Globus pallidus (tissue), 1 donor: Measurements from ENCODE around the gene BAZ2B.
"Not testable (repeated sequence)": the region's sequence is repeated elsewhere in the genome, so short reads cannot be mapped to it uniquely, and the experiment has no call there.

ENCODE experiments used
- DNase-seq: peaks from one replicate; pipeline ENCODE4 v3.0.0-alpha.2; 2015; ENCODE audit warnings: low spot score

The BAZ2B gene

GRCh38 chr2:159410276-159410675, 206.1 kb downstream of the BAZ2B start:
- no peak for DNase-seq

GRCh38 chr2:159409116-159409800, 207.1 kb downstream of the BAZ2B start:
- no peak for DNase-seq

GRCh38 chr2:159402790-159403189, 213.6 kb downstream of the BAZ2B start:
- no peak for DNase-seq

DNA sequence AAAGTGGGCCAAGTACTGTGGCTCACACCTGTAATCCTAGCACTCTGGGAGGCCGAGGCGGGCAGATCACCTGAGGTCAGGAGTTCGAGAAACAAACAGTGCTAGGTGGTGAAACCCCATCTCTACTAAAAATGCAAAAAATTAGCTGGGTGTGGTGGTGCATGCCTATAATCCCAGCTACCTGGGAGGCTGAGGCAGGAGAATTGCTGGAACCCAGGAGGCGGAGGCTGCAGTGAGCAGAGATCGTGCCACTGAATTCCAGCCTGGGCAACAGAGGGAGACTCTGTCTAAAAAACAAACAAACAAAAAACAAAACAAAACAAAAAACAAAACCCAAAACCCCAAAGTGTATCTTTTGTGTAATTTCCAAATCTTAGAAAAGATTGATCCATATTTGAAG, 214.2 kb downstream of the BAZ2B start:
- DNase-seq = not testable (repeated sequence)

- DNase-seq = no peak
Observed at GRCh38 chr2:159399716-159400415, 216.5 kb downstream of the BAZ2B start.

DNA sequence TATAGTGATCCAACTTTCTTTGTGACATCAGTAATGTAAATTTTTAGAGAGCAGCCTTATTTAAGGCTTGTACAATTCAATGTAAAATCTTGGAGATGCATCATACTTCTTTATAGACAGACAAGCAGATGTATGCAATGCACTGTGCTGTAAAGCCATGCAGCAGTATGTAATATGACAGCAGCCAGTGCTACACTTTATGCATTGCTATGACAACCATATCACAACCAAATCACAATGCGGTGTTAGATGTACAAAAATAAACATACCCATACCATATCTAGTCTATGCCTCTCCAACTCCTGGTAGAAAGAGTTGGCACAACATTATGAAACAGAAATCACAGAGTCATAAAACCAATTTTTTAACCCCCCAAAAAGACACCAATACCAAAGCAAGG, 219.5 kb downstream of the BAZ2B start:
- no peak for DNase-seq

DNA sequence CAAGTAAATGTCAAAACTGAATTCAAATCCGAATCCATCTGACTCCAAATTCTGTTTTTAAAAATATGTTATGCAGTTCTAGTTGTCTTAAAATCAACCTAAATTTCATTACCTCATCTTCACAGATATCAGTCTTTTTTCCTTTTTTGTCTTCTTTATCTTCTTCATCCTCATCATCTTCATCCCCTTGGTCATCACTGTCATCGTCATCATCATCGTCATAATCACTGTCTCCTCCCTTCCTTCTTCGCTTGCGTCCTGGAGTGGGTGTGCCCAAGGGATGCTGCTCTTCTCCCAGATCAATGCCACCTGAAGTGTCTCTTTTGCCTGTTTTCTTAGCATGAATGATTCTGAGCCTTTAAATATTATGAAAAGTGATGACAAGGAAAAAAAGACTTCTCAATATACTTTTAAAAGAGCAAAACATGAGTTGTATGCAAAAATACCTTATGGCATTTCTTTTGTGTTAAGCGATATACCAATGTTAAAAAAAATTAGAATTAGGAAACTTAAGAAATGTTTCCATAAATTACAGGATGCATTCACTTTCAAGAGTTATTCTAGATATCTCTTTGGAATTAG, 233.8 kb downstream of the BAZ2B start:
- DNase-seq = no peak

DNA sequence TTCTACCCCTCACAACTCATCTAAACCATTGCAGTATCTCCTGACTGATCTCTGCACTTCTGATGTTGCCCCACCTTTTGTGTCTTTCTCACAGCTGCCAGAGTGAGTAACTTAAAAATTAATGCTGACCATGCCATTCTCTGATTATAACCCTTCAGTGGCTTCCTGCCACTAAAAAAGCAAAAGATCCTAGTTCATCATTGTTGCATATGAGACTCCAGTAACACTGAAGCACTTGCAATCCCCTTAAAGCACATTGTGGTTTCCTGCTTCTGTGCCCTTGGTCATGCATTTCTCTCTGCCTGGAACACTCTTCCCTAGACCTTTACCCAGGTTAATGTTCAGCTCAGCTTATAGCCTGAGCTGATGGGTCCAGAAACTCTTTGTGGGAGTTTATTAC, 234.8 kb downstream of the BAZ2B start:
- DNase-seq = no peak

DNA sequence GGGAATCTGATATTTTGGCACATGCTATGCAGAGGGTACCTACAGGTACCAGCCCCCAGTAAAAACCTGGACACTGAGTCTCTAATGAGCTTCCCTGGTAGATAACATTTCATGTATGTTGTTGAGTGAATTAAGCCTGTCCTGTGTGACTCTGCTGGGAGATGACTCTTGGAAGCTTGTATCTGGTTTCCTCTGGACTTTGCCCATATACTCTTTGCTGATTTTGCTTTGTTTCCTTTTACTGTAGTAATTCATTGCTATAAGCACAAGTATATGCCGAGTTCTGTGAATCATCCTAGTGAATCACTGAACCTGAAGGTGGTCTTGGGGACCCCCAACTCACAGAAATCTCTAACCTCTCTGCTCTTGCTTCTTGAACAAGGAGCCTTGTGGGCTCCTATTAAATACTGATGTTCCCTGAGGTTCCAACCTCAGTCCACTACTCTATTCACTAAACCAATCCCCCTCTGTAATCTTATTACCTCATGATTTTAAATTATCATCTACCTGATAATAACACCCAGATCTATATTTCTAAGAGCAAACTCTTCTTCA, 235.6 kb downstream of the BAZ2B start:
- no peak for DNase-seq

GRCh38 chr2:159379181-159379580, 237.2 kb downstream of the BAZ2B start:
- no peak for DNase-seq

GRCh38 chr2:159375241-159375640, 241.1 kb downstream of the BAZ2B start:
- no peak for DNase-seq

DNA sequence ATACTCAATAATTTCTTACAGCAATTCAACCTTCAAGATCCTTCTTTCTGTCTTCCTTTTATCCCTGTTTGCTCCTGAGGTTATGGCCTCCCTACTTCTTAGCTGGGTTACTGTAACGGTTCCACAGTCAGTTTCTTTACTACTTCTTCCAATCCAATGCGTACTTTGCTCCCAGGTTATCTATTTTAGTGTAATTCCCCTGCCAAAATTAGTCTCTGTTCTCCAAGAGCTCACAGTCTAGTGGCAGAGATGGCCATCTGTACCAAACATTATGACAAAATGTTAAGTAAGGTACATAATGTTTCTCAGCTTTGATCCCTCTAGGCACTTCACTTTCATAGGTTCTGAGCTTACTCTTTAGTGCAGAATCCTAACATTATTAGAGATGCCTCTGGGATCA, 244.8 kb downstream of the BAZ2B start:
- DNase-seq = no peak

DNA sequence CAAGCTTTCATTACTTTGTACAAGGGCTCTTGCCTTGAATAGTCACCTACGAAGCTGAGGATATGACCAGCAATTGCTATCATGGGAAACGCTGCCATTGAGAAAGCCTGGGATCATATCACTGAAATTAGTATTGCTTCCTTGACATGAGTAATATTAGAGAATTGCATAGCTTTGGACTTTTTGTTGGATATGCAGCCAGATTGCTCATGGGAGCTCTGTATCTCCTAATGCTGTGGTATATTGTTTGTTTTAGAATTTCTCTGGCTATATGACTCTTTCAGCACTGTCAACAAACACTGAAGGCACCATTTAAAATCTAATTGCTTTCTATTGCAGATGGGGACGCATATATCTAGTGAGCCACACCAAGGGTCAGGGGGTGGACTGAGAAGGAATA, 249.8 kb downstream of the BAZ2B start:
- DNase-seq = no peak

- no peak for DNase-seq
Observed at GRCh38 chr2:159362816-159363251, 253.5 kb downstream of the BAZ2B start.

DNA sequence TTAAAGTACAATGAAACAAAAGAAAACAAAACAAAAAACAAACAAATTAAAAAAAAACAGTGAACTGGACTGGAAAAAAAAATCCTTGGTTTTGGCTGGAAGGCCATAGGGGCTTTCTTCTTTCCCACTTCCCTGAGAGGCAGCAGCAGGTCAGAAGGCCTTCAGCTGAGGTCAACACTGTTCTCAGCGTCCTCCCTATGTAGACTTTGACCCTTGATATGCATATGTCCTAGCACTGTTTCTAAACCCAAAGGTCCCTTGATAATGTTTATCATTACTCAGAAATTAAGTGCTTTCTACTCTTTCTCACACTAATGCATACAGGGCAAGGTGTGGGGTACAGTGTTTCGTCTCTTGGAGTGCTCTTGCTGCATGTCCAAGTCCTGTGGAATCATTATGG, 254.3 kb downstream of the BAZ2B start:
- no peak for DNase-seq

GRCh38 chr2:159361603-159362002, 254.7 kb downstream of the BAZ2B start:
- DNase-seq = not testable (repeated sequence)

GRCh38 chr2:159356053-159356554, 260.2 kb downstream of the BAZ2B start:
- DNase-seq = no peak

GRCh38 chr2:159351977-159352376, 264.4 kb downstream of the BAZ2B start:
- no peak for DNase-seq

DNA sequence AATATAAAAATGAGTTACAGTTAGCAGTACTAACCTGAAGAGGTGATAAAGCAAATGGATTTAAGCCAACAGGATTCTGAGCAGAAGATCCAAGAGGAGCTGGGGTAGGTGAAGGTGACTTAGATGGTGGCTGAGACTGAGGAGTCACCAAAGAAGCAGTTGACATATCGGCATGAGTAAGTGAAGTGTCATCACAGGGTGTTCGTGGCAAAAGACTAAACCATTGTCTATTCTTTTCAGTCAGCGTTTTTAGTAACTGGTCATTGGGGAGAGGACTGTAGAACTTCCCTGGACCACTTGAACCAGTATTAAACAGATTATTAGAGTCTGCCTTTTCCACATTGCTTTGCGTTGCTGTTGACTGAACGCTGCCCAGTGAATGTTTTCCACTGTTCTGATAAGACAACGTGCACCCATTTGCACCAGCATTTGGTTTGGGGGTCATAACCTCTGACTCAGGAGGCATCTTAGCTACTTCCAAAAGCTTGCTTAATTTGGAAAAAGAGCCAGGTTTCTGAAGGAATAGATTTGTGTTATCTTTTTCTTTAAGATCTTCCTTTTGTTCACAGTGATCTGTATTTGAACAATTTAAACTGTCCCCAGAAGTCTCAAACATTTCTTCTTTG, 266.6 kb downstream of the BAZ2B start:
- no peak for DNase-seq

- DNase-seq = no peak
Observed at GRCh38 chr2:159326569-159327255, 289.6 kb downstream of the BAZ2B start.

DNA sequence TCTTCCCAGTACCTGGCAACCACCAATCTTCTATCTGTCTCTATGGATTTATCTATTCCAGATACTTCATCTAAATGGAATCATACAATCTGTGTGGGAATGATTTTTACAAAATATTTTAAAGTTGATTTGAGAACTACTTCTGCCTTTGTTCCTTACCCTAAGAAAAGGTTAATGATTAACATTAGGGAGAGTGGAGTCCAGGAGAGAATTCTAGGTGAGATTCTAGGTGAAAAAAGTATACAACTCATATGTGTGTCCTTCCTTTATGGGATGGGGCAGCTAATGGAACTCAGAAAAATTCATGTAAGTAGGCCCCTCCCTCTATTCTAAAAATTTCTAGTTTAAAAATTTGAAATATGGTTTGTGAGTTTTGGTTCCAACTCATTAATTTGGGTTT, 293.9 kb downstream of the BAZ2B start:
- DNase-seq = no peak
